Stimulated activated CD4-positive, alpha-beta T cell treated with anti-CD3 and anti-CD28 coated beads, Interleukin-4, amount 100 ng/mL, for 1 hour (primary cell): ENCODE data around the gene MIEF1.

Source experiments
- DNase-seq: peaks from one replicate; pipeline ENCODE4 v3.0.0-alpha.2; 2020

Gene MIEF1

DNA sequence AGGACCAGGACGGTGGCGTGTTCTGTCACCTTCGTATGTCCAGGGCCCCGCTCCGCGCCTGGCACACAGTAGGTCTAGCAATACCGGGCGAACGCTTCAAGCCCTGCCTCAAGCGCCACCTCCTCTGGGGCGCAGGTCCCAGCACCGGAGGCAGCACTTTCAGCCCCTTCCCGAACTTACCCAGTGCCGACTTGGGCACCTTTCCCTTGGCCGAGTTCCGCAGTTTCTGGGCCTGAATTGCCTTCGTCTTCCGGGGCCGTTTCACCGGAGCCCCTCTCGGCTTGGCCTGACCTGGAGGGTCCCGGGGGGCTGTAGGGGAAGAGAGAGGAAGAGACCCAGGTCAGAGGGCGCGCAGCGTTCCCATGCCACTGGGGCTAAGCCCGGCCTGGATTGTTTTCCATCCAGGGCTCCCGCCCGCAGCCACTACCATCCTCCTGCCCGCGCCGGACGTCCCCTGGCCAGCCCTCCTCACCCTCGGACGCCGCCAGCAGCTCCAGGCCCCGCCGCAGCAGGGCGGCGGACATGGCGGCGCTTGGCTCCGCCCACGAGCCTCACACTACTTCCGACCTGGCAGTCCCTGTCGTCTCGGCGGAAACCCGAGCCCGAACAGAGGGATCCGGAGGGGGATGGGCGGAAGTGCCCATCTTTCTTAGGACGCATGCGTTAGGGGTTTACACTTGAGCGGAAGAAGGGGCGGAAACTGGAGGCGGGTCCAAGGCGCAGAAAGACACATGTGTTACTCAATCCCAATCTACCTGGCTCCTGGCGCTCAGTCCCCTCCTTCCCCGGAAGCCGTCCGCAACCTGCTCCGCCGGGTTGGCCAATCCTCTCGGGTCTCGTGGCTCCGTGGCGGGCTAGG is 30.4 kb downstream of the MIEF1 start, which contains the start of gene RPS19BP1:
Gene RPS19BP1, minus strand, starts transcription at position 534 of the 859 bp plus-strand sequence. Its CDS starts 10 bp downstream, at position 524.
- DNase-seq, result peak; percentile 99

DNA sequence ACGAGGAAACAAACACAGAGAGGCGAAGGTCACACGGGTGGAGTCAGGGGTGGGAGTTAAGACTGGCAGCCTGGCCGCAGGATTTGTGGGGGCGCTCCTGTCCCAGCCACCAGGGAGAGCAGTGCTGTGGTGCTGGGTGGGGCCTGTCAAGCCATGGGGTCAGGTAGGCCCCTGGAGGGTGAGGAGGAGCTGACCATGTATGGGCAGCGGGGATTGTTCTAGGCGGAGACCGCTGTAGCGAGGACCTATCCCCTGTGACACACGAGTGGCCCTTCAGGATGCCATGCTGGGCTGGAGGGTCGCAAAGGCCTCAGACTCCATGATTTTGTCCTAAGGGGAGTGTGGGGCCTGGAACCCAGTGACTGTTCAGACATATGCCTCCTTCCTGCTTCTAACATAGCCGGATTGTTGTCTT is 32.0 kb downstream of the MIEF1 start:
- no peak for DNase-seq

DNA sequence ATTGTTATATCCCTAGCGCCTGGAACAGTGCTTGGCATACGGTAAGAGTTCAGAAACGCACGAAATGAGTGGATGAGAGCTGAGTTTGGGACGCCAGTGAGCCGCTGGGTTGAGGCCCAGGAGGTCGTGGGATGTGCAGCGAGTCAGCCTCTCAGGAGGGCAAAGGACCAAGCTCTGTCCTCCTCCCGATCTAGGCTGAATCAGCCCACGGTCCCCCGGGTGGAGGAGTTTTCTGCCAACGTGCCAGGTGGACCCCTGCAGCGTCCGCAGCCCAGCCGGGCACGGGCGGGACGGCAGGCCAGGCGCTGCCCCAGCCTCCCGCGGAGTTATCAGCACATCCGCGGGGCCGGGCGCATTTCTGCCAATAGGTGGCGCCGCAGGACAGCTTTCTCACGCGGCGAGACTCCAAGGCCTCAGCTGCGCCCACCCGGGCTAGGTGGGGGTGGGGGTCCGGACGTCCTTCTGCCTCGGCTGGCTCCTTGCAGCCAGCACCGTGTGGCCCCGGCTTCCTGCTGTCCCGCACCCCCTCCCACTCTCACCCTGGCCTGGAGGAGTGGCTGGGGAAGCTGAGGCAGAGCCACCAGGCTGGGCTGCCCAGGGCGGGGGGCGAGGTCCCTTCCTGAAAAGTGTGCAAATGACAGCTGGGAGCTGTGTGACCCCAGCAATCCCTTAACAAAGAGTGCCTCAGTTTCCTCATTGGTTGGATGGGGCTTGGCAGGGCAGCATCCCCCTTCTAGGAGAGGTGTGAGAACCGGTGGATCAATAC is 32.7 kb downstream of the MIEF1 start:
- peak; percentile 87 for DNase-seq

DNA sequence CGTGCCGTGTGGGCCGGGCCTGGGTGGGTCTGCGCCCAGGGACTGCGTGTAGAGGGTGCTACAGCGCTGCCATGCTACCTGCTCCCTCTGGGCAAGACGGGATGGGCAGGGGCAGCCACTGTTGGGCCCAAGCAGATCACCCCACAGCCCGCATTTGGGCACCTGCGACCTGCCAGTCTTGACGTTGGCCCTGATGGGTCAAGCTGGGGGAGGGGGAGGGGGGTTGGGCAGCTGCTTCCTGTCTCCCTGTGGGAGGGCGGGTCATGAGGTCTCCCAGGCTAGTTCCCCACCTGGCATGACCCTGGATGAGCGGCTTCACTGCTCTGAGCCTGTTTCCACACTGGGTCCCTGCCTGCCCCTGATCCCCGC is 33.3 kb downstream of the MIEF1 start:
- DNase-seq, result no peak

DNA sequence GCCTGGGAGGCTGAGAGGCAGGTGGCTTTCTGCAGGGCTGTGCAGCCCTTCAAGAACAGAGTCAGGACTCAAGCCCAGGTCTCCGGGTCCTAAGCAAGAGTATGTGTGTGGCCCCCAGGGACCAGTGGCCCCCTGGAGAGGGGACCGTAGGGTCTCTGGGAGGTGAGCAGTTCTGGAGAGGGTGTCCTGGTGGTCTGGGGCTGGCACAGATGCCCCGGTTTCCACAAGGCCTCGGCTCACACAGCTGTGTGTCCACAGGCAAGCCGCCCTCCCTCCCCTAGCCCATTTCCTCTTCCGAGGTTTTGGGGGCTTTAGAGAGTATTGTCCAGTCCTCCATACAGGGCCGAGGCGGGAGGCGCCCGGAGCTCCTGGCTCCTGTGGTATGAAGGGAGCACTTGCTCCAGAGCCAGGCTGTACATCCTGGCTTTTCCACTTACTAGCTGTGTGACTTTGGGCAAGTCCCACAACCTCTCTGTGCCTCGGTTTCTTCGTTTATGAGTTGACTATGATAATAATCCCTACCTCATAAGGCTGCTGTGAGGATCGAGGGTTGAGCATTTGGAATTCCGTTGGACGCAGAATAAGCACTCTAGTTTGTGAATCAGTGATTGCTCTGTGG is 33.9 kb downstream of the MIEF1 start:
- no peak for DNase-seq

DNA sequence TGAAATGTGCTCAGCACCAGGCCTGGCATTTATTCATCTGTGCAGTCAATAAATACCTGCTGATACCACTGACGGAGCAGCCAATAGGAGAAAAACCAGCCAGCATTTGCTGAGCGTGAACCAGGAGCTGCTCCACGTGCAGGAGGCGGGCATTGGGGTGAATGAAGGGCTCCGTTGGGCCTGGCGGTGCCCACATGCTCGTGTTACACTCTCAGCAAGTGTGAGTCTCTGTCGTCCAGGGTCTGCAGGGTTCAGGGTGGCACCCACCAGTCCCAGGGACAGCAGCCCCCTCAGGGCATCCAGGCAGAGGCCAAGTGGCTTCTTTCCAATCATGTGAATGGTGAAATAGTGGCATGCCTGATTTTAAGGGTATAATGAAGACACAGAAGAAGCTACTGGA is 34.6 kb downstream of the MIEF1 start:
- no peak for DNase-seq

DNA sequence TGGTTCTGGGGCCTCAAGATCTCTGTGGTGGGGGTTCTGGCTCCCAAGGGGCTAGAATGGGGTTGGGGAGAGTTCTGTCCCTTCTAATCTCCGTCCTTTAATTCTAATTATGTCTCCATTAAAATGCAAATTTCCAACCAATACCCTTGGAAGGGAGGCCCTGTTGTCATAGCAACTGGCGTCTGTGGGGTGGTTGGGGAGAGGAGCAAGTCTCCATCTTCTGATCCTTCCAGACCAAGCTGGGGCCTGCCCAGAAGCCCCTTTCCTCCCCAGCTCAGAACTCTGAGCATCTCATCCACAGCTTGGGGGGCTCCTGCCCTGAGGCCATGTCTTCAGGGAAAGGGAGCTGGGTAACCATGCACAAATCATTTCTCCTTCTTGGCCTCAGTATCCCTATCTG is 35.9 kb downstream of the MIEF1 start:
- no peak for DNase-seq

DNA sequence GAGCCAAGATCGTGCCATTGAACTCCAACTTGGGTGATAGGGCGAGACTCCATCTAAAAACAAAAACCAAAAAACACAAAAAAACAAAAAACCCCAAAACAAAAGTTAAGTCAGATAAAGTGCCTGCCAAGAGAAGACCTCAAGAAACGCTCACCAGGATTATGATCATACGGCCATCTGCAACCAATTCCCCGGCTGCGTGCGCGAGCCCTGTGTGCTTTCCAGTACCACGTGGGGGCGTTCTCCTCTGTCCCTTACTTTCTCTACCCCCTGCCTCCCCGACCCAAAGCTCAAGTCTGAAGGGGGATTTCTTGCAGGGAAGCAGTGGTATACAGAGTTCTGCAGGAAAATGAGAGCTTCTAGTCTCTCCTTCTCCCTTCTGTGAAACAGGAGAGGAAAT is 41.0 kb downstream of the MIEF1 start:
- DNase-seq, result no peak

DNA sequence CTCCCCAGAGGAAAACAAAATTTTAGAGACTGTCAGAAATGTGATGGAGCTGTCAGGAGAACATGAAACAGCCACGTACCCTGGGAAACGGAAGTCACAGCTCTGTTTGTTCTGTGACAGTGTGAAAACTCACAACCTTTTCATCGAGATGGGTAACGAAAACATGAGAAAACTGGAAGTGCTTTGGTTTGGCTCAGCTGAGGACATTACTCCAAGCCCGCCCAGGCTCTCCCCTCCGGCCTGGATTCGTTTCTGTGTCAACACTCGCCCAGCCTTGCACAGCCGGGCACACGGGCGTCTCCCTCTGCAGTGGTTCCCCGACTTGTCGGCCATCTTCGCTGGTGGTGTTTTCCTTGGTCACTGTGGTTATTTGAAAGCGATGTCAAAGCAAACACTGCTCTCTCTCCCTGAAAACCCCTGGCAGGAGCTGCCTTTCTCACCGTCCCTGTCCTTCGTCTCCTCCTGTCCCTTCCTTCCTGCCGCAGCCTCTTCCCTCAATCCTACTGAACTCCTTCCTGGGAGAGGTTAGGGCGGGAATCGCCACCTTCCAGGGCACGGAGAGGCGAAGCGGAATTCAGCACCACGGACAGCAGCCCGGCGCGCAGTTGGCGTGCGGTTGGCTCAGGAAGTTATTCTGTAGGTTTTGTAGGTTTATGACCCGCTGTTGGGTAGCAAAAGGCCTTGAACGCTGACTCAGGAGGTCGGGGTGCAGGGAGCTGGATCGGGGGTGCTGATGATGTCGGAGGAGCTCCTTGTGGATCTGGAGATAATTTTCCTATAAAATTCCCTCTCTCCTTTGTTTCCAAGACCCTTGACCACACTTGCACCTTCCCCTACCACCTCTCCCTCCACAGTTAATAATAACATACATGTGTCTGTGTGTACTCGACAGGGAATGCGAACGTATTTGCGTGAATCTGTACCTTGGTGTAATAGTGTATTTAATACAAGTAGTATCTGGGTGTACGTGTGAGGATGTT is 43.6 kb downstream of the MIEF1 start:
- DNase-seq, result peak; percentile 78

DNA sequence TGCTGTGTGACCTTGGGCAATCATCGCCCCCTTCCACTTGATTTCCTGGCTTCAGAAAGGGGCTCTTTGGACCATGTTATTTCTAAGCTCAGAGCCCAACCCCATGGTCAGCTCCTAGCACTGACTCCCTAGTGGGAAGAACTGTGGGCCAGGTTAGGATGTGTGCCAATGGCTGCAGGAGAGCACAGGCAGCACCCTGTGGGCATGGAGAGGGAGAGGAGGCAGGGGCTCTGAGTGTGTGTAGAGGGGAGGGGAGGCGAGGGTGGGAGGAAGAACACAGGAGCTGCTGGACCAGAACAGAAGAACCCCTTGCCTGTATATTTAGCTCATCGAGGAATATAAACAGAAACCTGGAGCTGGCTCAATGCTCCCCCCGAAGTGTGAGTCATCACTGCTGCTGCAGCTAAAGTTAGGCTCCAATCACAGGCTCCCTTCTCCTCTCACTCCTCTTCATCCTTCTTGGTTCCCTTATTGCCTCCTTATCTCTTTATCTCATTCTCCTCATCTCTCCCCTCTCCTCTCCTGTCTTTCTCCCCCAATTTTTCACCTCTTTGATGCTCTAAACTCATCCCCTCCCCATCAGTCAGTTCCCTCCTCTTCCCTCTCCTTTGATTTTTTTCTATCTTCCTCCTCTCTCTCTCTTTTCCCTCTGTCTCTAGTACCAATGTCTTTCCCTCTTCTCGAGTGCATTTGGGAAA is 44.9 kb downstream of the MIEF1 start:
- DNase-seq, result no peak

DNA sequence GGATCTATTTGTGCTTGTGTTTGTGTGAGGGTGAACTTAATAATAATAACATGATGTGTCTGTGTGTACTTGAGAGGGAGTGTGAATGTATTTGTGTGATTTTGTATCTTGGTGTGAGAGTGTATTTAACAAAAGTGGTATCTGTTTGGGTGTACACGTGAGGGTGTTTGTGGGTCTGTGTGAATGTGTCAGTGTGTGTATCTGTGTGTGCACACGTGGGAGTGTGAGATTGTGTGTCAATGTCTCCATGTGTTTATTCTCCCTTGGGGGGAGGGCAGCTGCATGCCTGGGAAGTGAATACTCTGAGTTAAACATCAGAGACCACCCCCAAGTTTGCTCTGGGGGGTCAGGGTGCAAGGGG is 45.5 kb downstream of the MIEF1 start:
- no peak for DNase-seq

DNA sequence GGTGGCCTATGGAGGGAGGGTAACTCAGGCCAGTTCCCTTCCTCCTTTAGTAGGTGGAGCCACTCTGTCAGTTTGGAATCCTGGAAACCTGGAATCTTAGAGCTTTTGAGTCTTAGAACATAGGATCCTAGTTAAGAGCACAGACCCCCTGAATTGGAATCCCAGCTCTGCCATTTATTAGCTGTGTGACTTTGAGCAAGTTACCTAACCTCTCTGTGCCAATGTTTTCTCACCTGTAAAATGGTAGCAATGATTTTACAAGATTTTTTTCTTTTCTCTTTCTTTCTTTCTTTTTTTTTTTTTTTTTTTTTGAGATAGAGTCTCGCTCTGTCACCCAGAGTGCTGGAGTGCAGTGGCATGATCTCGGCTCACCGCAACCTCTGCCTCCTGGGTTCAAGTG is 51.3 kb downstream of the MIEF1 start:
- DNase-seq, result no peak

DNA sequence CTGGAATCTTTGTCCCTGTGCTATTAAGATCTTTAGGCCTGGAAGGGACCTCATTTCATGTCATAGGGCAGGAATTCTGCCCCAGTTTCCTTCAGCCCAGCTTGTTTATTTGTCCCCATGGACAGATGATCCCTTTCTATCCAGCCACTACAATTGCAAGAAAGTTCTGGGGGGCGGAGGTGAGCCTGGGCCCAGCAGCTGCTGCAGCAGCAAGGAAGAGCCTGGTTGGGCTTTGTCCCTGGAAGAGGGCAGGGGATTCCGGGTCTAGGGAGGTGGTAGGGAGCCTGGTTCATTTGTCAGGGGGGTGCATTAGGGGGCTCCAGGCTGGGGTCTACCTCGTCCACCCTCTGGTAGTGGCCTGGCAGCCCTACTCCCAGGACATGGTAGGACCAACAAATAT is 52.1 kb downstream of the MIEF1 start:
- DNase-seq, result no peak

DNA sequence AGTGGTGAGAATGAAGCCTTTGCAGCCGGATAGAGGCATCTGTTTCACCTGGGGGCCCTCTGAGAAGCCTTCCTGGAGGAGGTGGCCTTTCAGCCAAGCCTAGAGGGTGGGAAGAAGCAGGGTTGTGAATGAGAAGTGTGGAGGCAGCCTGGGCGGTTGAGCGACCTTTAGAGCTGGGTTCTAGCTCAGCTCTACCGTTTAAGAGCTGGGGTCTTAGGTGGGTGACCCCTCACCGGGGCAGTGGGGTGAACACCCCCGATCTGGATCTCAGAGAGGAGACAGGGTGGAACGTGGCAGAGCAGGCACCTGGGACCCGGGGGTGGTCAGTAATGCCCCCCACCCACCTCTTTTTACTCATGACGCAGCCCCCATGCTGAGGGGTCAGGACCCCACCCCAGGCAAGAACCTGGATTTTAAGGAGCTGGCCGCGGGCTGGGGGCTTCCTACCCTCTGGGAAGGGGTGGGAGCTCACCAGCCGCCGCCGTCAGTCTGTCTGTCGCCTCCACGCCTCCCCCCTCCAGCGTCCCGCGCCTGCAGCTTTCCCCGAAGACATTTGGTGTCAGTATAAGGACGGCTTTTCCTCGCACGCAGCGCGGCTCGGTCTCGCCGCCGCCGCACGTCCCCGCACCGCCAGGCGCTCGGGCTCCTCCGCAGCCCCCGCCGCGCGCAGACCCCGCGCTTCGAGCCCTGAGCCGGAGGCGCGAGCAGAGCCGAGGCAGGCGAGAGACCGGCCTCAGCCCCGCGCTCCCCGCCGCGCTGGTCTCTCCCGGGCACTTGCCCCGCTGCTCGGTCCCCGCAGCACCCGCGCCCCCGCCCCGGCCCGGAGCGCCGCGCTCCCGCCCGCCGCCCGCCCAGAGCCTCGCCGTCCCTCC is 55.1 kb downstream of the MIEF1 start:
- DNase-seq, result peak; percentile 63

DNA sequence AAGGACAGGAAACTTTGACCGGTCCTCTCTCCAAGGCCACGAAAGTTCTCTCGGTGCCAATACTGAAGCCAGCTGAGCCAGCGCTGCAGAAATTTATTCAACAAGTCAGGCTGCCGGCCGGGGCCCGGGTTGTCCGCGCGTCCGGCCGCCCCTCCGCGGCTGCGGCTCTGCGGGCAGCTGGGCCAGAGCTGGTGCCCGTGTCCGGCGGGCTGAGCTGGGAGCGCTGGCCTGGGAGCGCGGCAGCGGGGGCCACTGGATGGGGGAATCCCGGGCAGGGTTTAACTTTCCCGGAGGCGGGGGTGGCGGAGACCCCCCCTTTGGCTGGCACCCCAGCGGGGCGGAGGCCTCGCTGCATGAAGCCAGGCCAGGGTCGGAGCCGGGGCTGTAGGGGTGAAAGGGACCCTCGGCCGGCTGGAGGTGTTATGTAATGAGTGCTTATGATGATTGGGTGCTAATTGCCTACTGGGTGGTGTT is 56.2 kb downstream of the MIEF1 start:
- DNase-seq, result no peak

DNA sequence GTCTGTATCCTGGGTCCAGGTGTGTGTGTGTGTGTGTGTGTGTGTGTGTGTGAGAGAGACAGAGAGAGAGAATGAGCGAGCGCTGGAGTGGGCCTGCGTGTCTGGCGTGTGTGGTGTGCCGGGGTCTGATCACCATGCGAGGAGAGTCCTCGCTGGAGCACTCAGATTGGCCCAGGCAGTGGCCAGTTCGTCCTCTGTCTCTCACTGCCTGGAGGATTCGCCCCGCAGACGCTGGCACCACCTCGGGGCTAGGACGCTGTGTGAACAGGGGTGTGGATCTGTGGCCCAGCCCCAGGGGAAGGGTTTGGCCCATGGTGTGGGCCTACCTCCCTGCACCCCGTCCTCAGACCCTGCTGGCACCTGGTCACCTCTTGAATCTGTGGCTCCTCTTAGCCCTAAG is 56.9 kb downstream of the MIEF1 start:
- no peak for DNase-seq

DNA sequence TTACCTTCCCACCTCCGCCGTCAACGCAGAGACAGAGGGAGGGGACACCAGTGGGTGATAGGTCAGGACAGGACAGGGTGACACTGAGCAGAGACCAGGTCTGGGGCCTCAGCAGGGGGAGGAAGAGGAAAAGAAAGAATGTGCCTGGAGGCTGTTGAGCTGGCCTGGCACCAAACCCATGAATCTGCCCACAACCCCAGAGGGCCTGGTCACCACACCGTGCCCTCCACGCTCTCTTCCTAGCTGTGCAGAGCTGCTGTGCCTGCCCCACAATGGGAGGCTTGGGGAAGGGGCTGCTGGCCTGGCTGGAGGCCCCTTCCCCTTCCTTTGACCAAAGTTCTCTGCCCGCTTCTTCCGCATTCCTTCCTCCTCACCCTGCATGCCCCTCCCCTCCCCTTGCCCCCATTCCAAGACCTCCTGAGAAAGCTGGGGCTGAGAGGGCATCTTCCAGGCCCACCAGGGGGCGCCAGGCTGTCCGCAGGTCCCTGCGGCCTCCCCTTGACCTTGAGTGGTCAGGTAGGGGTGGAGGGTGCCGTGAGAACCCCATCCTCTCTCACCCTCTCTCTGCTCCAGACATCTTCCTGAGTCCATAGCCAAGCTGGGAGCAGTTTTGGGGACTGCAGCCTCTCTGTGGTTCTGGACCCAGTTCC is 57.5 kb downstream of the MIEF1 start:
- DNase-seq, result no peak

DNA sequence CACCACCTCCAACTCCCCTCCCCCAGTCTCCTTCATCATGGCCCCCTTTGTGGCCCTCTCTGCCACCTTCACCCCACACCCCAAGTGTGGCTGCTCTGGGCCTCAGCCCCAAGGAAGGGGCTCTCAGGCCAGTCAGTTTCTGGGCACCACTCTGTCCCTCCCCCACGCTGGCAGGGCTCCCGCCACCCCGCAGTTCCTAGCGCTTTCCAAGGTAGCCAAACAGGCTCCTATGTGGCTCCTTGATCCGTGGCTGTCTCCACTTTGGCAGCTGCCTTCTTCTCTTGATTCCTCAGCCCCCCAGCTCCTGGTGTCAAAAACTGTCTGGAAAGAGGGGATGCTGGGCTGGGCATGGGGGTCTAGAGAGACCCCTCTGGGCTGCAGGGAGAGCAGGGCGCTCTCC is 58.0 kb downstream of the MIEF1 start:
- no peak for DNase-seq

DNA sequence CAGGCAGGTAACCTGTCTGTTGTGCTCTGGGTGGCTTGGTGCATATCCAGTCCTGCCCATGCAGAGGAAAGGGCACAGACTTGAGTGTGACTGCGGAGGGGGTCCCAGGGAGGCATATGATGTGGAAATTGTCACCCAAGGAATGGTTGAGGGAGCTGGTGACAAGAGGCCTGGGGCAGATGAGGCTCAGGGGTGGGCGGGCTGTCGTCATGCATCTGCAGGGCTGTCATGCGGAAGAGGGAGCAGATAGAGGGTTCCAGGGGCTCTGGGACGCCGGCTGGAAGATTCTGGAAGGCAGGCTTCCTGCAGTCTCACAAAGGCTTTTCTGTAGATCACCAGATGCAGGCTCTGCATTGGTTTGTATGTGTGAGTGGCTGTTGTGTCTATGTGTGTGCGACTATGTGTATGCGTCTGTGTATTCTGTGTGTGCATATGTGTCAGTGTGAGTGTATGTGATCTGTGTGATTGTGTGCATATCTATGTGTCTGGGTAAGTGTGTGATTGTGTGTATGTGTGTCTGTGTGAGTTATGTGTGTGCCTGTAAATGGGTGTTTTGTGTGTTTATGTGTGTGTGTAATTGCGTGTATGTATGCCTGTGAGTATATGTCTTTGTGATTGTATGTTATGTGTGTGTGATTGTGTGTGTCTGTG is 60.9 kb downstream of the MIEF1 start:
- DNase-seq, result no peak
